ENCODE results near the gene PCDHGB6. TPM values are rescaled to one million over a fixed set of nuclear protein-coding genes. Genes with fewer than 3 reads are reported as not detected.

The PCDHGB6 gene
- total RNA-seq, 1 donor from 2014 or later, result 60.0 TPM

- Mint-ChIP-seq H3K27me3 (ENCODE audit: unreplicated experiment) (peaks cover 5% of the 10 kb centered on the region), H3K4me1 (ENCODE audit: unreplicated experiment) (no peaks in the 10 kb centered on the region), H3K36me3 (ENCODE audit: low read depth, unreplicated experiment) (peaks cover 43% of the 10 kb centered on the region), H3K4me3 (ENCODE audit: unreplicated experiment) (peak overlapping the region; percentile 47), H3K9me3 (ENCODE audit: unreplicated experiment) (peaks cover 25% of the 10 kb centered on the region), H3K27ac (ENCODE audit: unreplicated experiment) (no peak overlapping the region)
- DNase-seq (ENCODE audit: low spot score), result no peak
- no peak for TF ChIP-seq CTCF (IDR thresholded peaks at IDR 0.05; ENCODE audit: unreplicated experiment)
Measured at GRCh38 chr5:141434006-141434405, 26.2 kb downstream of the PCDHGB6 start.

DNA sequence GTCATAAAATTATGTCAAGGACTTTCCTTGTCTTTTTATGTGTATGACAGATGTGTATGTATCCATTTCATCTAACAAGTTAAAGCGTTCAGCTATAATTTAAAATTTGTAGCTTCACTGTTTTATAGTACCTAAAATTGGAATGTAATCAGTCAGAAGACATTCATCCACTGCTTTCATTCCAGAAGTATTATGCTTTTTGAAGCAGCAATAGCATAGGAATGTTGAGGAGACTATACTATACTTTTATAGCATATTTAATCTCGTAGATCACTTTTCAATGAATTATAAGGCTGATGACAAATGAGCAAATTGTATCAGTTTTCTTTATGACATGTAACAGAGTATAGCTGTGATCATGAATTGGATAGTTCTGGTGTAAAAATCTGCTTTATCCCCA lies 29.4 kb downstream of the PCDHGB6 start:
- no peak overlapping the region for H3K27ac Mint-ChIP-seq (ENCODE audit: unreplicated experiment)
- H3K9me3 Mint-ChIP-seq (ENCODE audit: unreplicated experiment), result peaks cover 8% of the 10 kb centered on the region
- TF ChIP-seq CTCF (IDR thresholded peaks at IDR 0.05; ENCODE audit: unreplicated experiment), result no peak
- H3K4me1 Mint-ChIP-seq (ENCODE audit: unreplicated experiment), result no peaks in the 10 kb centered on the region
- peaks cover 34% of the 10 kb centered on the region for H3K36me3 Mint-ChIP-seq (ENCODE audit: low read depth, unreplicated experiment)
- DNase-seq (ENCODE audit: low spot score), result no peak
- H3K4me3 Mint-ChIP-seq (ENCODE audit: unreplicated experiment), result no peak overlapping the region
- H3K27me3 Mint-ChIP-seq (ENCODE audit: unreplicated experiment), result peaks cover 2% of the 10 kb centered on the region

GRCh38 chr5:141439411-141440141 lies 31.8 kb downstream of the PCDHGB6 start:
- Mint-ChIP-seq H3K9me3 (ENCODE audit: unreplicated experiment) (peaks cover 3% of the 10 kb centered on the region), H3K27me3 (ENCODE audit: unreplicated experiment) (peaks cover 2% of the 10 kb centered on the region), H3K36me3 (ENCODE audit: low read depth, unreplicated experiment) (peaks cover 20% of the 10 kb centered on the region), H3K27ac (ENCODE audit: unreplicated experiment) (no peak overlapping the region), H3K4me1 (ENCODE audit: unreplicated experiment) (no peaks in the 10 kb centered on the region), H3K4me3 (ENCODE audit: unreplicated experiment) (no peak overlapping the region)
- no peak for TF ChIP-seq CTCF (IDR thresholded peaks at IDR 0.05; ENCODE audit: unreplicated experiment)
- no peak for DNase-seq (ENCODE audit: low spot score)

- peaks cover 2% of the 10 kb centered on the region for H3K27me3 Mint-ChIP-seq (ENCODE audit: unreplicated experiment)
Measured at GRCh38 chr5:141440341-141440740, 32.5 kb downstream of the PCDHGB6 start.

More at GRCh38 chr5:141440341-141440740, 32.5 kb downstream of the PCDHGB6 start:
- H3K4me3 Mint-ChIP-seq (ENCODE audit: unreplicated experiment), result no peak overlapping the region
- no peak for DNase-seq (ENCODE audit: low spot score)
- H3K4me1 Mint-ChIP-seq (ENCODE audit: unreplicated experiment), result no peaks in the 10 kb centered on the region
- TF ChIP-seq CTCF (IDR thresholded peaks at IDR 0.05; ENCODE audit: unreplicated experiment), result no peak
- H3K36me3 Mint-ChIP-seq (ENCODE audit: low read depth, unreplicated experiment), result peaks cover 17% of the 10 kb centered on the region
- peaks cover 3% of the 10 kb centered on the region for H3K9me3 Mint-ChIP-seq (ENCODE audit: unreplicated experiment)
- no peak overlapping the region for H3K27ac Mint-ChIP-seq (ENCODE audit: unreplicated experiment)

Data from endothelial cell (in vitro differentiated cells).